GM12892 (cell line): ENCODE results near the gene PASK.

Experiments
- POLR2A ChIP-seq: IDR thresholded peaks from 2 replicates; pipeline ENCODE4 v1.6.1; 2011; ENCODE audit warnings: low read depth, low read length, control low read depth
- POLR2AphosphoS5 ChIP-seq: IDR thresholded peaks from 2 replicates; pipeline ENCODE4 v1.6.1; 2011; ENCODE audit warnings: low read depth, low read length, control low read depth
- TAF1 ChIP-seq: IDR thresholded peaks from 2 replicates; pipeline ENCODE4 v1.6.1; 2011; ENCODE audit warnings: low read depth, mild to moderate bottlenecking, control low read depth, low read length, borderline replicate concordance

DNA sequence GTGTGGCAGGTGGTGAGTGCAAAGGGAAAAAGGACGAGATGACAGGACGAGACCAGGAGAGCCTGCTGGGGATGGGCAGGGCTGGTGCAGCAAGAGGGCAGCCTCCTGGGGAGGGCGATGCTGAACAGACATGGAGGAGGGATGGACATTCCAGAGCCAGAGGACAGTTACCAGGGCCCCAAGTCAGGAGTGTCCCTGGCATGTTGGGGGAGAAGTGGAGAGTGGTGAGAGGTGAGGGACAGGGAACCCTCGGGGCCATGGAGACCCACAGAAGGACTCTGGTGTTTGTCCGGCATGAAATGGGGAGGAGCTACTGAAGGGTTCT lies 66.2 kb downstream of the PASK start:
- no peak for TF ChIP-seq POLR2AphosphoS5
- 0 out of 2 replicates have a peak, but pooled peaks have one; percentile 6 for TF ChIP-seq POLR2A
- TF ChIP-seq TAF1, result no peak
